SK-N-SH (cell line): Measurements from ENCODE around the gene RAPH1.

Source experiments
- POLR2AphosphoS5 ChIP-seq: IDR thresholded peaks from 2 replicates; pipeline ENCODE4 v1.6.1; 2012; ENCODE audit warnings: low read depth, low read length
- RAD21 ChIP-seq: IDR thresholded peaks from 2 replicates; pipeline ENCODE4 v1.6.1; 2012; ENCODE audit warnings: mild to moderate bottlenecking, low read length
- SIN3A ChIP-seq: IDR thresholded peaks from 2 replicates; pipeline ENCODE4 v1.6.1; 2012; ENCODE audit warnings: low read depth, mild to moderate bottlenecking, low read length, moderate library complexity, borderline replicate concordance
- USF2 ChIP-seq: fragments of 150-350 bp; IDR thresholded peaks from 2 replicates; pipeline ENCODE4 v1.6.1; 2017; ENCODE audit warnings: antibody characterized with exemption, low read length, low read depth, borderline replicate concordance

- TF ChIP-seq USF2 (no peak), RAD21 (no peak), POLR2AphosphoS5 (no peak), SIN3A (no peak)
These were observed 18.7 kb upstream of the RAPH1 start for GRCh38 chr2:203553784-203554183.
